Measurements from ENCODE around the gene PERM1.

PERM1 gene

DNA sequence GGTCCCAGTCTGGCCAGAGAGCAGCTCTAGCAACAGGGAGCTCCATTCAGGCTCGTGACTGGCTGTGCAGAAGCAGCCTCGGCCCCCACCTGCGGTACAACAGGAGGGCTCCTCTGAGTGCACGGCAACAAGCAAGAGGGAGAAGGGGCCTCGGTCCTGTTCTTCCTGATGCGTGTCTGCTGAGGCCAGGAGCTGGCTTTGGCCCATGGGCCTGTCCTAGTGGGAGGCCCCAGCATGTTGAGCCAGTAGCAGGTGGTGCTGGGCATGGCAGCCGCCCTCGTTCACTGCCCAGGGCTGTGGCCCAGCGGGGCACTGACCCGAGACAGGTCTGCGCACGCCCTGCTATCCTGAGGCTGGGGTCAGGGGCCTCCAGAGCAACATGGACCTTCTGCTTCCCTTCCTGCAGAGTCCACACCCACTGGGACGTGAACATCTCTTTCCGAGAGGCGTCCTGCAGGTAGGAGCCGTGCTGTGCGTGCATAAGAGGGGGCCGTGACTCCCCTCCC is 51.2 kb downstream of the PERM1 start:
- no peak for DNase-seq

DNA sequence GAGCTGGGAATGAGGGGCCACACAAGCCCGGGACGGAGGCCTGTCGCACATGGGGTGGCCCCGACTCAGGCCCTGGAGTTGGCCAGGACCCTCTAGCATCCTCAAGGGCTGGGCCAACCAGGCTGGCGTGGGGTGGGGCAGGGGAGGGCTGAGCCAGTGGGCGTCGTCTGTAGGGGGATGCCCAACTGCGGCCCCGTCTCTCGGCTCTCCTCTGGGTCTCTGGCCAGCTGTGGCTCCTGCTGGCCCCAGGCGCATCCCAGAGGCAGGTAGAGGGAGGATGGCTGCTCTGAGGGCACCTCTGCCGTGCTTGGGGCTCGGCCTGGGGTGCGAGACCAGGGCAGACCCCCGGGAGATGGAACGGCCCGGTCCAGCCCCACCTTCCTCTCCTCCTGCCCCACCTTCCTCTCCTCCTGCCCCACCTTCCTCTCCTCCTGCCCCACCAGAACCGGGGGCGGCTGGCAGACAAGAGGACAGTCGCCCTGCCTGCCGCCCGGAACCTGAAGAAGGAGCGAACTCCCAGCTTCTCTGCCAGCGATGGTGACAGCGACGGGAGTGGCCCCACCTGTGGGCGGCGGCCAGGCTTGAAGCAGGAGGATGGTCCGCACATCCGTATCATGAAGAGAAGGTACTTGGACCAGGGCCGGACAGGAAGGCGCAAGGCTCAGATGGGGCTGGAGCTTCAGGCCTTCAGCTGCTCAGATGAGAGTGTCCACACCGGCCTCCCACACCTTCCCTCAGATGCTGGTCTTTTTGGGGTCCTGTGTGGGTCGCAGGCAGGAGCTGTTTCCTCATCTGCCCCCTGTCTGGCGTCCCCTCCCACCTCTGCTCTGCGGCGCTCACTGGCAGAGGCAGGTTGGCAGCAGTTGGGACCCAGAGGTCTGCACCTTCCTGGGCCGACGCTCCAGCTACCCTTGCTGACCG is 51.9 kb downstream of the PERM1 start:
- no peak for DNase-seq

DNA sequence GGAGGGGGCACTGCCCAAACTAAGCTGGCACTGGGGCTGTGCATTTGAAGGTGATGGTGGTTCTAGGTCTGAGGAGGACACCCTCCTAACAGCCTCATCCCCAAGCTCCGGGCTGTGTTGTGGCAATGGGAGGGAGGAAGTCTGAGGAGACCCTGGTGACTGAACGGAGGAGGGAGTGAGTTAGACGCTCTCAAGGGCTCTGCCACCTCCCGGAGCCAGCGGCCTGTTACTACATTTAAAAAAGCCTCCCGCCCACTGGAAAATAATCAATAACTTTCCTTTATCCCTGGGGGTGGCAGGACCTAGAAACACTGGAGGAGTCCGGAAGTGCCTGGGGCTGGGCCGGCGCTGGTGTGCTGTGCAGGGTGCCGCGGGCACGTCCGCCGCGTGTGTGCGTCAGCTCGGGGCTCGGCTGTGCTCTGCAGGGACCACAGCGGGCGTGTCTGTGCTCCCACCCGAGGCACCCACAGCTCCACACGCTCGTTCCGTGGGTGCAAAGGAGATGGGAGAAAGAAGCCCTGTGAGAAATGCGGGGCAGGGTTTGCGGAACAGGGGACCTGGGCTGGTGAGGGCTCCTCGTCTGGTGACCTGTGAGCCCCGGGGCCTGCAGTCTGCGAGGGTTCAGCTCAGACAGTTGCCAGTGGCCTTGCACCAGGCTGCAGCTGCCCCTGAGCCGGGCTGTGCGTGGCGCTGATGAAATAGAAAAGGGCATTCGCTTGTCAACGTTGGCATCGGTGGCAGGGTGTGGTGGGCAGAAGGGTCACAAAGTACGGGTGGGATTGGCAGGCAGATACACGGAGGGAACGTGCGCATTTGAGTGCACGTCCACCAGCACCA is 52.9 kb downstream of the PERM1 start:
- no peak for DNase-seq

DNA sequence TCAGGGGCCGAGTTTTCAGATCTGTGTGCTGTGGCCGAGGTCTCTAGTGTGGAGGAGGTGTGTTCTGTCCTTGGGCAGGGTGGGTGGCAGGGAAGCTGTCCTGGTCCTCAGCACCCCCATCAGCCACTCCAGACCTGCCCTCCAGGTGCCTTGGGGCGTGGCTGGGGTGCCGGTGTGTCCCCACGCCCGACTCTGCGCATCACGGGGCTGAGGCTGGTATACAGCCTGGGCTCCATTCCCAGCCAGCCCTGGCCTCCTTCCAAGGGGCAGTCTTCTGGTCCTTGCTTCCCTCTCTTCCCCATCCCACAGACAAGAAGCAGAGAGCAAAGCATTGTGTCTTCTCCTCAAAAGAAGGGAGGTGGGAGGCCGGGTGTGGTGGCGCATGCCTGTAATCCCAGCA is 54.1 kb downstream of the PERM1 start:
- DNase-seq, result no peak

DNA sequence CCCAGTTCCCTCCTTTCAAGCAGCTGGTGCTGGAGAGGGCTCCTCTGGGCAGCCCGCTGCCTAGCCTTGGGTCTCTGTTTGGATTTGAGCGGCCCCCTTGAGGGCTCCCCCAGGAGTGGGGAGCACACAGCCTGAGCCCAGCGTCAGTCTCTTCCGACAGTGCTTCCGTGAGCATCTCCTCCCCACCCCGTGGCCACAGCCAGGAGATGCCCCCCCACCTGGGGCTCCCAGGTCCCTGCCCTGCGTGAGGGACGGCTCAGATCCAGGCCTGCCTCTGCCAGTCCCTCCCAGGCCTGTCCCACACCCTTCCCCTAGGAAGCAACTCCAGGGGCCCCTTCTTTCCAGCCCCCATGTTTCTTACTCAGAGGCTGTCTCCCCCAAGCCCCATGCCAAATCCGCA is 54.7 kb downstream of the PERM1 start:
- DNase-seq, result no peak

DNA sequence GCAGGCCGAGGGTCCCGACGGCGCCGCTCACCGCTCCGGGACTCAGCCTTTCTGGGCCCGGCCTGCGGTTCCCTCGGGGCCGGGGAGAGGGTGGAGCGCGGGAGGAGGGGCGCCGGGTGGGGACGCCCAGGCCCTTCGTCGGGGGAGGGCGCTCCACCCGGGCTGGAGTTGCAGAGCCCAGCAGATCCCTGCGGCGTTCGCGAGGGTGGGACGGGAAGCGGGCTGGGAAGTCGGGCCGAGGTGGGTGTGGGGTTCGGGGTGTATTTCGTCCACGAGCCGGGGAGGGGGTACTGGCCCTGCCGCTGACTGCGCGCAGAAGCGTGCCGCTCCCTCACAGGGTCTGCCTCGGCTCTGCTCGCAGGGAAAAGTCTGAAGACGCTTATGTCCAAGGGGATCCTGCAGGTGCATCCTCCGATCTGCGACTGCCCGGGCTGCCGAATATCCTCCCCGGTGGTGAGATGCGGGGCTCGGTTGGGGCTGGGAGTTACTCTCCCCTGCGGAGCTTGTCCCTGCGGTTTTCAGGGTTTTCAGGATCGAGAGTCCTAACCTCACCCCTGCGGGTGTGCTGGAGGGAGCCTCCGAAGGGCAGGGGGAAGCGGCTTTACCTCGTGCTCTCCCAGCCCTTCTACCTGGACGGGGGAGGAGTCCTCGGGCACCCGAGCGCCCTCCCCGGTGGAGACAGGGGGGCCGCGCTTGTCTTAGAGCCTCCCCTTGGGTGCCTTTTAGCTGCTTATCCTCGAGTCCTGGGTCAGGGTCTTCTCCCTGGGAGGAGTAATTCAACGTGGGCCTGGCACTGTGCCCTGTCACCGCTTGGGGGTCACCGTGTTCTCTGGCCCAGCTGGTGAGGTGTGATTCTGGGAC is 56.1 kb downstream of the PERM1 start:
- DNase-seq, result no peak

All from CD4-positive, alpha-beta T cell treated with Interleukin-15 for 1 hour (primary cell).